Amygdala (tissue), 56 donors: ENCODE results near the gene AADACL4.
A peak's percentile ranks its signal among the peaks of the same experiment; 100 is the strongest.

Experiments
- DNase-seq, 56 donors: peaks; one replicate each; lab custom pipeline; 2025; lab: John Stamatoyannopoulos, UW

Gene AADACL4

GRCh38 chr1:12610305-12610935, 33.5 kb upstream of the AADACL4 start:
- DNase-seq = no peak

GRCh38 chr1:12610941-12611340, 32.9 kb upstream of the AADACL4 start:
- no peak for DNase-seq

GRCh38 chr1:12613180-12613579, 30.7 kb upstream of the AADACL4 start:
- DNase-seq = no peak

- DNase-seq = peak in 3 of 56 donors; percentile 42 to 65 (median 57)
Measured at GRCh38 chr1:12614402-12615158, 29.3 kb upstream of the AADACL4 start.

- peak in 25 of 56 donors; percentile 19 to 72 (median 43) for DNase-seq
Measured at GRCh38 chr1:12615159-12615864, 28.6 kb upstream of the AADACL4 start.

- peak in 15 of 56 donors; percentile 20 to 58 (median 40) for DNase-seq
Measured at GRCh38 chr1:12615865-12616708, 27.8 kb upstream of the AADACL4 start.

- DNase-seq = peak in 5 of 56 donors; percentile 9 to 58 (median 35)
Measured at GRCh38 chr1:12616709-12617373, 27.0 kb upstream of the AADACL4 start.

GRCh38 chr1:12617511-12617900, 26.4 kb upstream of the AADACL4 start:
- DNase-seq = no peak

- peak in 47 of 56 donors; percentile 31 to 88 (median 68) for DNase-seq
Measured at GRCh38 chr1:12617901-12618660, 25.8 kb upstream of the AADACL4 start, which contains the start of gene DHRS3. DHRS3 (minus strand) TSS chr1:12618210; CDS start chr1:12617348, 862 bp downstream.

GRCh38 chr1:12618661-12618964, 25.3 kb upstream of the AADACL4 start:
- DNase-seq = no peak

- DNase-seq = peak in 16 of 56 donors; percentile 11 to 64 (median 34)
Measured at GRCh38 chr1:12618965-12619791, 24.7 kb upstream of the AADACL4 start.

- DNase-seq = peak in 51 of 56 donors; percentile 28 to 89 (median 65)
Measured at GRCh38 chr1:12619792-12620487, 23.9 kb upstream of the AADACL4 start.

GRCh38 chr1:12620488-12620865, 23.4 kb upstream of the AADACL4 start:
- DNase-seq = no peak

- no peak for DNase-seq
Measured at GRCh38 chr1:12620931-12621330, 23.0 kb upstream of the AADACL4 start.

- peak in 7 of 56 donors; percentile 15 to 45 (median 31) for DNase-seq
Measured at GRCh38 chr1:12621346-12622335, 22.2 kb upstream of the AADACL4 start.

GRCh38 chr1:12622506-12622905, 21.4 kb upstream of the AADACL4 start:
- no peak for DNase-seq
